WERI-Rb-1 (cell line): ENCODE measurements around the gene HNRNPF.
A peak's percentile ranks its signal among the peaks of the same experiment; 100 is the strongest.

Source experiments
- DNase-seq: peaks from one replicate; pipeline ENCODE4 v3.0.0-alpha.2; 2020
- H3K27ac ChIP-seq: fragments of 250-450 bp; sonication (Bioruptor Pico); 2 replicates; pipeline ENCODE4 v1.5.1; 2020; ENCODE audit warnings: mild to moderate bottlenecking, moderate library complexity
- H3K27me3 ChIP-seq: fragments of 250-450 bp; sonication (Bioruptor Pico); 2 replicates; pipeline ENCODE4 v1.5.1; 2021; ENCODE audit warnings: mild to moderate bottlenecking, low read depth, moderate library complexity; ENCODE audit not compliant: insufficient read depth, severe bottlenecking
- H3K36me3 ChIP-seq: fragments of 250-450 bp; sonication (Bioruptor Pico); 2 replicates; pipeline ENCODE4 v1.5.1; 2020; ENCODE audit warnings: mild to moderate bottlenecking, moderate library complexity
- H3K4me3 ChIP-seq: 2 replicates; pipeline ENCODE4 v1.5.1; 2011; ENCODE audit warnings: low read depth, mild to moderate bottlenecking, control low read depth, low read length
- H3K9me3 ChIP-seq: fragments of 250-450 bp; sonication (Bioruptor Pico); 2 replicates; pipeline ENCODE4 v1.5.1; 2021; ENCODE audit warnings: mild to moderate bottlenecking, moderate library complexity; ENCODE audit not compliant: severe bottlenecking
- TF ChIP-seq, protein P1 (sequence below): IDR thresholded peaks from 2 replicates; pipeline ENCODE4 v1.5.1; 2011; ENCODE audit warnings: low read depth, mild to moderate bottlenecking, control low read depth, inconsistent platforms, low read length

Gene HNRNPF

DNA sequence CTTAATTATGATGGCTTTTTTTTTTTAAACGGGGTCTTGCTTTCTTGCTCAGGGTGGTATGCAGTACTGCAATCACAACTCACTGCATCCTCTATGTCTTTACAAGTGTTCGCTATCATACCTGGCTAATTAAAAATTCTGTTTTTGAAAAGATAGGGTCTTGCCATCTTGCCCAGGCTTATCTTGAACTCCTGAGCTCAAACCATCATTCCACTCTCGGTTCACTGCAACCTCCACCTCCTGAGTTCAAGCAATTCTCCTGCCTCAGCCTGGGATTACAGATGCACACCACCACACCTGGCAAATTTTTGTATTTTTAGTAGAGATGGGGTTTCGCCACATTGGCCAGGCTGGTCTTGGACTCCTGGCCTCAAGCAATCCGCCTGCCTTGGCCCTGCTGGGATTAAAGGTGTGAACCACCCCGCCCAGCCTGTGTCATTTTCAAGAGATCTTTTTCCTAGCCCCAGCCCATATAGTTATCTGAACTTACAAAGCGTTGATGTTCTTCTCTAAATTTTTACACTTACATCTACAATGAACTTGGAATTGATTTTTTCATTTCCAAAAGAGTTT is 6.0 kb downstream of the HNRNPF start:
- TF ChIP-seq, protein P1, sequence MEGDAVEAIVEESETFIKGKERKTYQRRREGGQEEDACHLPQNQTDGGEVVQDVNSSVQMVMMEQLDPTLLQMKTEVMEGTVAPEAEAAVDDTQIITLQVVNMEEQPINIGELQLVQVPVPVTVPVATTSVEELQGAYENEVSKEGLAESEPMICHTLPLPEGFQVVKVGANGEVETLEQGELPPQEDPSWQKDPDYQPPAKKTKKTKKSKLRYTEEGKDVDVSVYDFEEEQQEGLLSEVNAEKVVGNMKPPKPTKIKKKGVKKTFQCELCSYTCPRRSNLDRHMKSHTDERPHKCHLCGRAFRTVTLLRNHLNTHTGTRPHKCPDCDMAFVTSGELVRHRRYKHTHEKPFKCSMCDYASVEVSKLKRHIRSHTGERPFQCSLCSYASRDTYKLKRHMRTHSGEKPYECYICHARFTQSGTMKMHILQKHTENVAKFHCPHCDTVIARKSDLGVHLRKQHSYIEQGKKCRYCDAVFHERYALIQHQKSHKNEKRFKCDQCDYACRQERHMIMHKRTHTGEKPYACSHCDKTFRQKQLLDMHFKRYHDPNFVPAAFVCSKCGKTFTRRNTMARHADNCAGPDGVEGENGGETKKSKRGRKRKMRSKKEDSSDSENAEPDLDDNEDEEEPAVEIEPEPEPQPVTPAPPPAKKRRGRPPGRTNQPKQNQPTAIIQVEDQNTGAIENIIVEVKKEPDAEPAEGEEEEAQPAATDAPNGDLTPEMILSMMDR = no peak
- Histone ChIP-seq H3K27me3 (no peaks in the 10 kb centered on the region), H3K9me3 (no peaks in the 10 kb centered on the region), H3K36me3 (peaks cover 57% of the 10 kb centered on the region), H3K27ac (no peak overlapping the region), H3K4me3 (no peak overlapping the region)
- no peak for DNase-seq

DNA sequence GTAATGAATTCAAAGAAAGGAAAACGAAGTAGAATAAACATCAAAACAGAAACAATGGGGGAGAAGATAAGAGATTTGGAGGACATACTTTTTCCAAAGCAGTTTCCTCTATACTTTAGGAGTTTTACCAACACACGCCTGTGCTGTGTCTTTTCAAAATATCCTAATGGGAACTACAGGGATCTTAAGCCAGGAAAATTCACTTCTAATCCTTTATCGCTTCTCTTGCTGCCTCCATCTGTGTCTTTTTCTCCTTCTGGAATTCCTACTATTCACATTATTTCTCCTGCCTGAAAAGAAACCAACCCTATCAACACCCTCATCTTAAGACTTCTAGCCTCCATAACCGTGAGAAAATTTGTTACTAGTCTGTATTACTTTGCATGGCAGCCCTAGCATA is 6.8 kb downstream of the HNRNPF start:
- Histone ChIP-seq H3K4me3 (no peak overlapping the region), H3K27me3 (no peaks in the 10 kb centered on the region), H3K27ac (no peak overlapping the region), H3K36me3 (peaks cover 53% of the 10 kb centered on the region), H3K9me3 (no peaks in the 10 kb centered on the region)
- no peak for DNase-seq
- TF ChIP-seq, protein P1 = no peak

DNA sequence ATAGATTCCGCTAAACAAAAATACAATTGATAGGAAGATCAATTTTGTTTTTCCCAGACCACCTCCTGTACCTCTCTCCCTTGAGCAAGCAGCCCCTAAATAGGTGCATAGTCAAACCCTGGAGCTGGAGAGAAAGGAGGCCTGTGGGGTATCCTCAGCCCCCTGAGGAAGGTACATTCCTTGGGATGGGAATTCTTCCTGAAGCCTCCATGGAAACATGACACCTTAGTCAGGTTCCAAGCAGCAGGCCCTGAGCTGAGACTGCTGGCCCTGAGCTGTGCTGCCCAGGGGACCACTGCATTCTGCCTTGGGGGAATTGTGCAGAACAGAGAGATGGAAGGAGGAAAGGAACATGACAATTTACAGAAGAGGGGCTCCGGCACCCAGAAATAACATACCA is 7.4 kb downstream of the HNRNPF start:
- Histone ChIP-seq H3K27ac (no peak overlapping the region), H3K9me3 (no peaks in the 10 kb centered on the region), H3K4me3 (no peak overlapping the region), H3K27me3 (no peaks in the 10 kb centered on the region), H3K36me3 (peaks cover 53% of the 10 kb centered on the region)
- TF ChIP-seq, protein P1 = no peak
- DNase-seq = no peak

DNA sequence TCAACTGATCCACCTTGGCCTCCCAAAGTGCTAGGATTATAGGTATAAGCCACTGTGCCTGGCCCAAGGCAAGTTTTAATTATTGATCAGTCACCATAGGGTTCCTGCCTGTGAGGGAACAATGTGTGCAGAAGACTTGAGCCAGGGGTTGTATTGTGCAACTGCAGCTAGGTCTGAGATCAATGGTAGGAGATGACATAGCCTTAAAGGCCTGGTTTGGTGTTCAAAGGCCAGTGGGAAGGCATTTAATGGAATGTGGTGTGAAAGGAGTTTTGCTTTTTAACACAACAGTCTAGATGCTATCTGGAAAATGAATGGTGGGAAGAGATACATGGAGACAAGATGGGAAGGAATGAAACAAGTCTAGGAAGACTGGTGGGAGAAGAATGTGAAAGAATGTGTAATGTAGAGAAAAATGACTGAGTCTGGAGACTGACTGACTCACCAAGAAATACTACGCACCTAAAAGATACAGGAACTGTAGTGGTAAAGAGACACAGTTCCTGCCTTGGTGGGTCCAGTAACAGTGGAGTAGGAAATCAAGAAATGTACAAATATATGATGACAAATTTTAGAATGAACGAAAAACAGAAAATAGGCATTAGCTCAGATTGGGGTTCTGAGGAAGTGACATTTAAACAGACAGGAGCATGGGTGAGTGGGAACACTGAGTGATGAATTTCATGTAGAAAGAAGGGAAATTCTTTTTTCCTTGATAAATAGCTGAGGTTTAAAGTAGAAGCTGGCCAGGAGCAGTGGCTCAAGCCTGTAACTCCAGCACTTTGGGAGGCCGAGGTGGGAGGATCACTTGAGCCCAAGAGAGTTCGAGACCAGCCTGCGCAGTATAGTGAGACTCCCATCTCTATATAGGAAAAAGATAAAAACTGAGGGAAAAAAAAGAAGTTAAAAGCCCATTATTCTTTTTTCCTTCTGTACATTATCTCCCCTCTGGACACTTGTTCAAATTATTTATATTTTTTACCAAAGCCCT is 9.4 kb downstream of the HNRNPF start:
- no peak overlapping the region for H3K27ac ChIP-seq
- TF ChIP-seq, protein P1 = no peak
- H3K36me3 ChIP-seq = peaks cover 59% of the 10 kb centered on the region
- H3K27me3 ChIP-seq = no peaks in the 10 kb centered on the region
- no peak for DNase-seq
- H3K4me3 ChIP-seq = no peak overlapping the region
- no peaks in the 10 kb centered on the region for H3K9me3 ChIP-seq

DNA sequence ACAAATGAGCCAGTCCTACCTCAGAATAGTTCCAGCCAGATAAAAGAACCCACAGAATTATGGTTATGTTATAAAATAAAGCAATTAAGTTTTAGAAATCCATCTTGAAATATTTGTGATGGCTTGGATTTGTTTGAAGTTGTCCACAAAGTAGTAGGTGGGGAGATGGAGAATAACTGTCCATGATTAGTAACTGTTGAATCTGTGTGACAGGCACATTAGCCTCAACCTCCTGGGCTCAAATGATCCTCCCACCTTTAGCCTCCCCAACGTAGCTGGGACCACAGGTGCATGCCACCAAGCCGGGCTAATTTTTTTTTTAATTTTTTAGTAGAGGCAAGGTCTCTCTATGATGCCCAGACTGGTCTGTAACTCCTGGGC is 10.1 kb downstream of the HNRNPF start:
- peak overlapping the region; percentile 98; the same call in 1 of the 2 replicates for H3K27ac ChIP-seq
- peaks cover 61% of the 10 kb centered on the region for H3K36me3 ChIP-seq

More for the DNA sequence above, 10.1 kb downstream of the HNRNPF start:
- no peaks in the 10 kb centered on the region for H3K27me3 ChIP-seq
- TF ChIP-seq, protein P1 = no peak
- no peak overlapping the region for H3K4me3 ChIP-seq
- H3K9me3 ChIP-seq = no peaks in the 10 kb centered on the region
- DNase-seq = no peak
